Esophagus squamous epithelium (tissue), 5 donors: Measurements from ENCODE around the gene UMAD1. TPM values are rescaled to one million over a fixed set of nuclear protein-coding genes. Genes with fewer than 3 reads are reported as not detected.

Experiments
- DNase-seq: peaks from one replicate; lab custom pipeline; 2025; lab: John Stamatoyannopoulos, UW
- H3K27ac ChIP-seq, 4 donors: fragments of 200-600 bp; sonication (generic); one replicate each; pipeline ENCODE4 v1.5.1; 2016 to 2019; ENCODE audit warnings: mild to moderate bottlenecking in 1 of 4
- H3K27me3 ChIP-seq, 4 donors: fragments of 200-600 bp; sonication (generic); 1 replicate in 3 of 4; 2 replicates in 1 of 4; pipeline versions ENCODE4 v1.5.1 to v1.6.0; 2017 to 2021; ENCODE audit warnings: antibody characterized with exemption in 1 of 4
- H3K36me3 ChIP-seq, 3 donors: fragments of 200-600 bp; sonication (generic); one replicate each; pipeline ENCODE4 v1.5.1; 2016 to 2019
- H3K4me1 ChIP-seq, 3 donors: fragments of 200-600 bp; sonication (generic); one replicate each; pipeline ENCODE4 v1.5.1; 2017 to 2019
- H3K4me3 ChIP-seq, 4 donors: fragments of 200-600 bp; sonication (generic); 1 replicate in 3 of 4; 2 replicates in 1 of 4; pipeline ENCODE4 v1.5.1; 2016 to 2019; ENCODE audit warnings: mild to moderate bottlenecking in 2 of 4, moderate library complexity in 1 of 4
- H3K9me3 ChIP-seq, 3 donors: fragments of 200-600 bp; sonication (generic); one replicate each; pipeline ENCODE4 v1.5.1; 2016 to 2019
- CTCF ChIP-seq, 6 experiments: fragments of 450-650 bp in 4 of 6; fragments of 200-600 bp in 2 of 6; sonication (generic) in 2 of 6; IDR thresholded peaks; one replicate each; pipeline ENCODE4 v1.5.1; 2016 to 2019; ENCODE audit warnings: antibody characterized with exemption in 6 of 6, mild to moderate bottlenecking in 4 of 6, moderate library complexity in 4 of 6
- POLR2A ChIP-seq, 4 donors: fragments of 450-650 bp; IDR thresholded peaks; one replicate each; pipeline ENCODE4 v1.6.1; 2017; ENCODE audit warnings: antibody characterized with exemption in 4 of 4, mild to moderate bottlenecking in 4 of 4, moderate library complexity in 3 of 4
- WGBS, 2 donors: methylation state at CpG; one replicate each; pipeline ENCODE4 v1.1.5; 2018; 5-methylcytosine and 5-hydroxymethylcytosine counted together
- intact Hi-C: fragments of 100-400 bp; cut with DNase I; formaldehyde crosslinking; loops from one replicate; pipeline ENCODE4 v1.15.0; 2022
- total RNA-seq, 4 donors: library from RNA; depleted of rRNA; stranded (reverse); fragments of >200 nt; gene quantifications; one replicate each; pipeline ENCODE4 v1.1.0, GENCODE V29; 2016
- donor health status: DM: yes; HTN: yes; CAD: no.

The UMAD1 gene
- total RNA-seq, 4 donors from 2014 or later = 2.5 to 7.6 (median 6.3) TPM

DNA sequence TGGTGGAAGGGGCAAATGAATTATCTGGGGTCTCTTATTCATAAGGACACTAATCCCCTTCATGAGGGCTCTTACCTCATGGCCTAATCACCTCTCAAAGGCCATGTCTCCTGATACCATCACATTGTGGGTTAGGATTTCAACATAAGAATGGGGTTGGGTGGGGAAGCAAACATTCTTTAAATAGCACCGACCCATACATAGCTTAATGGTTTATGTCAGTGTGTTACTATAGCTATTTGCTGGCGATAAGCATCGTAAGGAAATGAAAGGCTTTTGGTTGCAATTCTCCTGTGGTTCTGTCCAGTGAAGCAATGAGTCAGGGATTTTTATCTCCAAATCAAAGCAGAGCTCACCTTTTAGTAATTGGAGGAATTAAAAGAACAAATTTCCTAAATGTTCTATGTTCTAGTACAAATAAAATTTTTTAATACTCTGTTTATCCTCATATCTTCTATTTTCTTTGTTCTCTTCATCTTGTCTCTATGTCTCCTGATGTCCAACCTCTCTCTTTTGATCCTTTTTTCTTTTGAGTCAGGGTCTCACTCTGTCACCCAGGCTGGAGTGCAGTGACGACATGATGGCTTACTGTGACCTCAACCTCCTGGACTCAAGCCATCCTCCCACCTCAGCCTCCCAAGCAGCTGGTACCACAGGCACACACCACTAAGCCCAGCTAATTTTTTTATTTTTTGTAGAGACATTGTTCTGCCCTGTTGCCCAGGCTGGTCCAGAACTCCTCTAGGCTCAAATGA lies 271.0 kb downstream of the UMAD1 start:
- H3K9me3 ChIP-seq = no peaks in the 10 kb centered on the region
- H3K27me3 ChIP-seq = no peaks in the 10 kb centered on the region
- H3K4me3 ChIP-seq = no peak overlapping the region
- no peak overlapping the region for H3K27ac ChIP-seq
- H3K4me1 ChIP-seq = no peaks in the 10 kb centered on the region
- intact Hi-C loops = no loop called here
- WGBS, 2 donors = 63 to 81% methylated on average over 4 of the region's 4 CpGs
- no peak for DNase-seq
- H3K36me3 ChIP-seq = no peaks in the 10 kb centered on the region
- TF ChIP-seq POLR2A (IDR thresholded peaks at IDR 0.05) (no peak), CTCF (IDR thresholded peaks at IDR 0.05) (no peak)

GRCh38 chr7:7912937-7913336 lies 272.4 kb downstream of the UMAD1 start:
- Histone ChIP-seq H3K4me3 (no peak overlapping the region), H3K27me3 (no peaks in the 10 kb centered on the region), H3K27ac (no peak overlapping the region), H3K4me1 (no peaks in the 10 kb centered on the region), H3K9me3 (no peaks in the 10 kb centered on the region), H3K36me3 (no peaks in the 10 kb centered on the region)
- DNase-seq = no peak
- intact Hi-C loops = no loop called here
- WGBS, 2 donors = 79 to 86% methylated on average over 3 of the region's 3 CpGs
- TF ChIP-seq CTCF (IDR thresholded peaks at IDR 0.05) (no peak), POLR2A (IDR thresholded peaks at IDR 0.05) (no peak)

DNA sequence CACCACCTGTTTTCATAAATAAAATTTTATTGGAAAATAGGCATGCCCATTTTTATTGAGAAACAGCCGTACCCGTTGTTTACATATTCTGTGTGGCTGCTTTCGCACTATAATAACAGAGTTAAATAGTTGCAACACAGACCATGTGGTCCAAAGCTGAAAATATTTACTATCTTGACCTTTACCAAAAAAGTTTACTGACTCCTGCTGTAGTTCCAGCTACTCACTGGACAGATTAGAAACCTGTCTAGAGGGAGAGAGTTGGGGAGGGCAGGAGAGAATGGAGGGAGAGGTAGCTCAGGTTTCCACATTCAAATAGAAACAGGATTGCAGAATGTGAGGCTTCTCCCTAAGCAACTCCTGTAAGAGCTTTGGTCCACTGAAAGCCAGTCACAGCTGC lies 273.0 kb downstream of the UMAD1 start:
- WGBS, 2 donors = 69 to 82% methylated on average over 3 of the region's 3 CpGs
- H3K9me3 ChIP-seq = no peaks in the 10 kb centered on the region
- no peaks in the 10 kb centered on the region for H3K36me3 ChIP-seq
- intact Hi-C loops = no loop called here
- H3K4me1 ChIP-seq = no peaks in the 10 kb centered on the region
- H3K4me3 ChIP-seq = no peak overlapping the region
- no peak for DNase-seq
- no peaks in the 10 kb centered on the region for H3K27me3 ChIP-seq
- TF ChIP-seq POLR2A (IDR thresholded peaks at IDR 0.05) = no peak
- no peak for TF ChIP-seq CTCF (IDR thresholded peaks at IDR 0.05)
- no peak overlapping the region for H3K27ac ChIP-seq

DNA sequence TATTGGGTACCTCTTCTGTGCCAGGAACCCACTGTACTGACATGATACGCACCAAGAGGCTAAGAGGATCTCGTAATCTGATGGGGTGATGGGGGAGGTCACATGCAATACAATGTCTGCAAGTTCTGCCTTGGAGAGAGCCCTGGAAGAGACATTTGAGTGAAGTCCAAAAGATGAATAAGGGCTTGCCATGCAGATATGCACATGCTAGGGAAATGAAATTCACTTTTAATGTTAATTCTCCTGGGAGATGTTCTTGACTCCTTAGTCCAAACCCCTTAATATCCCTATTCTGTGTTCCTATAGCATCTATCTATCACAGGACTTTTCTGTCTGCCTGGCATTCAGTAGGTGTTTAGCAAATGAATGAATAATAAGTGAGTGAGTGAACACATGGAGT lies 274.0 kb downstream of the UMAD1 start:
- Histone ChIP-seq H3K4me1 (no peaks in the 10 kb centered on the region), H3K9me3 (no peaks in the 10 kb centered on the region), H3K27me3 (no peaks in the 10 kb centered on the region), H3K36me3 (no peaks in the 10 kb centered on the region), H3K27ac (no peak overlapping the region), H3K4me3 (no peak overlapping the region)
- DNase-seq = no peak
- WGBS, 2 donors = 84 to 95% methylated on average over 2 of the region's 2 CpGs
- TF ChIP-seq POLR2A (IDR thresholded peaks at IDR 0.05) (no peak), CTCF (IDR thresholded peaks at IDR 0.05) (no peak)
- intact Hi-C loops = no loop called here

- Histone ChIP-seq H3K36me3 (no peaks in the 10 kb centered on the region), H3K9me3 (no peaks in the 10 kb centered on the region), H3K27ac (no peak overlapping the region), H3K4me3 (no peak overlapping the region), H3K27me3 (no peaks in the 10 kb centered on the region), H3K4me1 (peaks cover 0 to 3% (median 0%) of the 10 kb centered on the region in 3 donors)
- intact Hi-C loops = no loop called here
- WGBS, 2 donors = 89 to 100% methylated on average over 1 of the region's 1 CpG
- TF ChIP-seq POLR2A (IDR thresholded peaks at IDR 0.05) (no peak), CTCF (IDR thresholded peaks at IDR 0.05) (no peak)
- no peak for DNase-seq
Measured at GRCh38 chr7:7916064-7916463, 275.5 kb downstream of the UMAD1 start.
